H1 (cell line): ENCODE measurements around the gene B4GALNT3. TPM values are rescaled to one million over a fixed set of nuclear protein-coding genes. Genes with fewer than 3 reads are reported as not detected.

ENCODE experiments used
- BACH1 ChIP-seq: IDR thresholded peaks from 2 replicates; pipeline ENCODE4 v1.6.1; 2012; ENCODE audit warnings: low read length, improper control_type of control experiment
- CHD1 ChIP-seq: IDR thresholded peaks from 2 replicates; pipeline ENCODE4 v1.6.1; 2012; ENCODE audit warnings: low read depth, low read length, improper control_type of control experiment
- CTCF ChIP-seq, 3 experiments: IDR thresholded peaks; 1 replicate in 2 of 3; 2 replicates in 1 of 3; pipeline versions ENCODE4 v1.5.1 to v1.6.1; 2011; ENCODE audit warnings: low read length in 3 of 3, mild to moderate bottlenecking in 3 of 3, inconsistent platforms in 2 of 3, low read depth in 1 of 3, moderate library complexity in 1 of 3; ENCODE audit not compliant: insufficient read depth in 1 of 3; ENCODE audit errors: control extremely low read depth in 1 of 3
- JUND ChIP-seq: IDR thresholded peaks from 2 replicates; pipeline ENCODE4 v1.6.1; 2011; ENCODE audit warnings: mild to moderate bottlenecking, improper control_type of control experiment, low read length
- SP1 ChIP-seq: IDR thresholded peaks from 2 replicates; pipeline ENCODE4 v1.6.1; 2011; ENCODE audit warnings: low read depth, low read length
- SUZ12 ChIP-seq: fragments of 200-600 bp; sonication (generic); IDR thresholded peaks from 2 replicates; pipeline ENCODE4 v1.6.1; 2012; ENCODE audit warnings: mild to moderate bottlenecking, inconsistent platforms, low read length, moderate library complexity, mixed read lengths
- TAF7 ChIP-seq: optimal IDR thresholded peaks from 2 replicates; pipeline ENCODE3; 2011; ENCODE audit warnings: low read depth, mild to moderate bottlenecking, inconsistent platforms, low read length, moderate library complexity, borderline replicate concordance
- polyA plus RNA-seq, 7 experiments: library from polyadenylated mRNA; depleted of rRNA in 3 of 7; stranded (reverse) in 5 of 7; unstranded in 2 of 7; fragments of >200 nt in 5 of 7; fragments of 200-250 nt in 2 of 7; gene quantifications; 1 replicate in 5 of 7; 2 replicates in 1 of 7; 4 replicates in 1 of 7; pipeline versions ENCODE4 v1.2.1 to v1.2.3, GENCODE V29; 2011 to 2013; ENCODE audit warnings: missing spikeins in 2 of 7, mixed read lengths in 2 of 7
- total RNA-seq: library from RNA; stranded (reverse); fragmentation: NEBNext Ultra II Directional; extraction: Animal tissue kit (Norgen Biotek cat#: 25700); gene quantifications from 2 replicates; pipeline ENCODE4 v1.2.1, GENCODE V29; 2021

Gene B4GALNT3
- total and polyA plus RNA-seq, 2 of the 8 experiments (the other 6 are each of a cell fraction or from before 2014, with no cell fraction given): 12.5 to 20.3 TPM

- TF ChIP-seq BACH1 (no peak), CTCF (IDR thresholded peaks at IDR 0.05; ENCODE audit: control extremely low read depth in 1 of 3, insufficient read depth in 1 of 3, low read depth in 1 of 3, low read length in 3 of 3) (no peak), SP1 (no peak), CHD1 (no peak), JUND (no peak), SUZ12 (no peak), TAF7 (no peak)
- TF ChIP-seq, all 59 proteins: peak for 0
Observed at GRCh38 chr12:533718-534117, 74.0 kb downstream of the B4GALNT3 start (continued).
